HEK293 (cell line): ENCODE data around the gene UBE3B.

ENCODE experiments used
- CTCF ChIA-PET: fragments of 350-600 bp; formaldehyde crosslinking; extraction: SDS; loops from one replicate; lab custom pipeline; 2021; ENCODE audit warnings: antibody characterized with exemption; lab: Yijun Ruan, JAX
- POLR2A ChIA-PET: fragments of 300-600 bp; formaldehyde crosslinking; extraction: SDS; loops from one replicate; lab custom pipeline; 2020; ENCODE audit warnings: antibody characterized with exemption, inconsistent platforms; lab: Yijun Ruan, JAX
- H3K27ac ChIP-seq: fragments of 200-500 bp; sonication (Bioruptor generic); 2 replicates; pipeline ENCODE4 v1.5.1; 2014; ENCODE audit warnings: low read depth, low read length, control low read depth, inconsistent platforms; ENCODE audit errors: extremely low read depth
- H3K36me3 ChIP-seq, 2 experiments: fragments of 200-500 bp in 1 of 2; sonication (Bioruptor generic) in 1 of 2; 1 replicate in 1 of 2; 2 replicates in 1 of 2; pipeline ENCODE4 v1.5.1; 2014 to 2017; ENCODE audit warnings: inconsistent platforms in 2 of 2, low read length in 2 of 2; ENCODE audit not compliant: control insufficient read depth in 2 of 2, insufficient read depth in 1 of 2
- H3K4me1 ChIP-seq: fragments of 200-500 bp; sonication (Bioruptor generic); 2 replicates; pipeline ENCODE4 v1.5.1; 2014; ENCODE audit warnings: mild to moderate bottlenecking, low read length, inconsistent platforms; ENCODE audit not compliant: control insufficient read depth, insufficient read depth
- H3K4me3 ChIP-seq: 2 replicates; pipeline ENCODE4 v1.5.1; 2011; ENCODE audit warnings: low read depth, mild to moderate bottlenecking, control low read depth, low read length, moderate library complexity
- H3K9me3 ChIP-seq: fragments of 200-500 bp; sonication (Bioruptor generic); 2 replicates; pipeline ENCODE4 v1.5.1; 2014; ENCODE audit warnings: low read depth, low read length, inconsistent platforms; ENCODE audit not compliant: control insufficient read depth, insufficient read depth
- KLF10 ChIP-seq: fragments of 450-650 bp; IDR thresholded peaks from 2 replicates; pipeline ENCODE4 v1.5.1; 2018; ENCODE audit warnings: missing biosample characterization, mild to moderate bottlenecking, missing genetic modification characterization
- KLF9 ChIP-seq: fragments of 450-650 bp; formaldehyde crosslinking; IDR thresholded peaks from 2 replicates; pipeline ENCODE4 v1.5.1; 2016; ENCODE audit warnings: missing biosample characterization, missing genetic modification characterization, low read depth
- OVOL3 ChIP-seq: fragments of 450-650 bp; formaldehyde crosslinking; IDR thresholded peaks from 2 replicates; pipeline ENCODE4 v1.5.1; 2016; ENCODE audit warnings: missing biosample characterization, missing genetic modification characterization
- PRDM1 ChIP-seq: fragments of 450-650 bp; formaldehyde crosslinking; IDR thresholded peaks from 2 replicates; pipeline ENCODE4; 2016; ENCODE audit warnings: missing biosample characterization, missing genetic modification characterization
- ZBTB1 ChIP-seq: fragments of 450-650 bp; formaldehyde crosslinking; IDR thresholded peaks from 2 replicates; pipeline ENCODE4 v1.5.1; 2016; ENCODE audit warnings: missing biosample characterization, missing genetic modification characterization
- ZIC2 ChIP-seq: fragments of 450-650 bp; formaldehyde crosslinking; IDR thresholded peaks from 2 replicates; pipeline ENCODE4 v1.5.1; 2016; ENCODE audit warnings: missing biosample characterization, missing genetic modification characterization
- ZNF112 ChIP-seq: fragments of 450-650 bp; formaldehyde crosslinking; IDR thresholded peaks from 2 replicates; pipeline ENCODE4 v1.5.0; 2017; ENCODE audit warnings: missing biosample characterization, missing genetic modification characterization
- ZNF19 ChIP-seq: fragments of 450-650 bp; formaldehyde crosslinking; IDR thresholded peaks from 2 replicates; pipeline ENCODE4; 2016; ENCODE audit warnings: missing biosample characterization, missing genetic modification characterization, low read depth
- ZNF24 ChIP-seq: fragments of 450-650 bp; formaldehyde crosslinking; IDR thresholded peaks from 2 replicates; pipeline ENCODE4 v1.5.1; 2016; ENCODE audit warnings: missing biosample characterization, missing genetic modification characterization
- ZNF660 ChIP-seq: fragments of 450-650 bp; IDR thresholded peaks from 2 replicates; pipeline ENCODE4 v1.5.1; 2018; ENCODE audit warnings: missing biosample characterization, mild to moderate bottlenecking, missing genetic modification characterization
- TF ChIP-seq, protein P1 (sequence below): fragments of 450-650 bp; formaldehyde crosslinking; IDR thresholded peaks from 2 replicates; pipeline ENCODE4 v1.5.1; 2017; ENCODE audit warnings: missing biosample characterization, missing genetic modification characterization
- TF ChIP-seq, protein P2 (sequence below): fragments of 450-650 bp; formaldehyde crosslinking; IDR thresholded peaks from 2 replicates; pipeline ENCODE4 v1.5.1; 2016; ENCODE audit warnings: missing biosample characterization, missing genetic modification characterization
- TF ChIP-seq, protein P3 (sequence below): fragments of 450-650 bp; formaldehyde crosslinking; IDR thresholded peaks from 2 replicates; pipeline ENCODE4 v1.5.1; 2017; ENCODE audit warnings: missing biosample characterization, missing genetic modification characterization
- TF ChIP-seq, protein P4 (sequence below): fragments of 450-650 bp; formaldehyde crosslinking; IDR thresholded peaks from 2 replicates; pipeline ENCODE4 v1.5.1; 2016; ENCODE audit warnings: missing biosample characterization, missing genetic modification characterization
- TF ChIP-seq, protein P5 (sequence below): fragments of 450-650 bp; IDR thresholded peaks from 2 replicates; pipeline ENCODE4 v1.5.1; 2018; ENCODE audit warnings: missing biosample characterization, missing genetic modification characterization
- TF ChIP-seq, protein P6 (sequence below): fragments of 450-650 bp; formaldehyde crosslinking; conservative IDR thresholded peaks from 2 replicates; pipeline ENCODE4 v1.5.1; 2016; ENCODE audit warnings: low read depth, missing biosample characterization, missing genetic modification characterization

UBE3B gene

DNA sequence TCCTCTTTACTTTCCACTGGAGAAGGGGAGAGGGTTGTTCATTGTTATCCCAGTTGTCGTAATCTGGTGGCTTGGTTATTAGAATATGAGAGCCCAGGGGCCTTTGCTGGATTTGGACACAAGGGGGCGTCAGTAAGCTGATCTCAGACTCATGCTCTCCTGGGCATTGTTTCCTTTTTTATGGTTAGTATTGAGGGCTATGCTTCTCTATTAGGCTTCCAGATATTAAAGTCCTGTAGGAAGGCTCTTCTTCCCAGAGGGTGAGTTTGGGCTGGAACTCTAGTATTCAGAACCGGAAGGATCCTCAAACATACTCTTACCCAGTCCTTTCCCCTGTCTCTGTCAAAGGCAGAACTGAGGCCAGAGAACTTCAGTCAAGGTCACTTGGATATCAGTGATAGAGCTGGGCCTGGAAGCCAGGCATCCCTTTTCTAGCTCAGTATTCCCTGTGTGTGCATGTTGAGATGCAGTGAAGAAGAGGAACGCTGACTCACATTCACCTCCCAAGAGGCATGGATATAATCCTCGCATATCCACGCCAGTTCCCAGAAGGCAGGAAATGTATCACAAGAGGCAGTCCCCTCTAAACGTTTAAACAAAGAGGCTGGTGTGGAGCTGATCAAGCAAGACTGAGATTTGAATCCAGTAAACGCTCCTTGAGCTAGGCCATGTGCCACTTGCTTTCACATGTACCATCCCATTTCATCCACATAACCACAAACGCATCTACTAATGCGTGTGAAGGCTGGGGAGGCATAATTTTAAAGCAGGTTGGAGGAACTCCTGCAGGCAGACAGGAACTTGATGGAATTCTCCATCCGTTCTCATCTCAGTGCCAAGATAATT lies 41.6 kb downstream of the UBE3B start (continued):
- no peak for TF ChIP-seq ZNF19 (tag by site-specific recombination)
- TF ChIP-seq ZNF660 (tag by site-specific recombination), result 0 out of 2 replicates have a peak, but pooled peaks have one; percentile 9

DNA sequence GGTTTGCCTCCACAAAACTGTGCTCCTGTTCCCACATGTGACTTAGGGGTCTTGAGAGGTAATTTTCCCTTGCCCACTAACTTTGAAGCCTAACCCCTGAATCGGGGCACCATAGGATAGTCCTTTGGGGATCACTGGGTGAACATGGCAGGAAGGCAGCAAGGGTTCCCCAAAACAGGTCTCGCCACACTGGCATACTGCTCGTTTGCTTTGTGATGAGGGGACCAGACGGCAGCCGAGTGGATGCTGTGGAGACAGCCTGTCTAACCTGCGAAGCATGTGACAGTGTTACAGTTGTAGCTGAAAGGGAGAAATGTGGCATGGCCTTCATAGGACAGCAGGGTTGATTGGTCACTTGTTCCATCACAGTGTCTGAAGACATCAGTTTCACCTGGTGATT lies 42.4 kb downstream of the UBE3B start:
- ChIA-PET CTCF (interaction anchor here (0.6 to 7.2 kb wide), 11 partner anchors 10 to 1576 kb away, joined by 3 to 89 read pairs (median 5); no protein-coding TSS in a partner anchor), POLR2A (no interaction called here)
- no peaks in the 10 kb centered on the region for H3K4me1 ChIP-seq
- TF ChIP-seq PRDM1 (tag by site-specific recombination) (no peak), ZNF112 (no peak), ZBTB1 (tag by site-specific recombination) (no peak)
- H3K4me3 ChIP-seq, result no peak overlapping the region
- no peaks in the 10 kb centered on the region for H3K9me3 ChIP-seq
- peaks cover 12 to 81% of the 10 kb centered on the region in 2 experiments; a peak in 2 of 3 replicates for H3K36me3 ChIP-seq
- H3K27ac ChIP-seq, result no peak overlapping the region

DNA sequence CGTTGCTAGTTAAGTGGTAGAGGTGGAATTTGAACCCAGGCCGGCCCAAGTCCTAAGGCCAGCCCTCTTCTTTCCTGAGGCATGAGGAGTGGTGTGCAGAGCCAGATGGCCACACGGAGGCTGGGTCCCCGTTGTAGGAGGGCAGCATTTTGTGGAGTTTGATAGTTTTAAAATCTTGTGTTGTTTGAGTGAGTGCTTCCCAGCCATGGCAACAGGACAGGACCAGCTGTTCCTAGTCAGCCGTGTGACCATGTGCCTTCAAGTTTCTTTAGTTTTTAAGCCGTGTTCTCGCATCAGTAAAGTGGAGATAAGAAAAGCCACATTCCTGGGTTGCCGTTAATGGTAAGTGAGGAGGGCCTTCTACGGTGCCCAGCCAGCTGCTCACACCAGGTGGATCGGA lies 44.4 kb downstream of the UBE3B start:
- Histone ChIP-seq H3K36me3 (peaks cover 9 to 88% of the 10 kb centered on the region in 2 experiments; a peak in 2 of 3 replicates), H3K27ac (no peak overlapping the region), H3K4me3 (no peak overlapping the region), H3K9me3 (no peaks in the 10 kb centered on the region), H3K4me1 (no peaks in the 10 kb centered on the region)
- ChIA-PET POLR2A (no interaction called here), CTCF (interaction anchor here (1.5 to 7.2 kb wide), 2 partner anchors 26 to 253 kb away, joined by 4 to 89 read pairs; no protein-coding TSS in a partner anchor)
- TF ChIP-seq ZIC2 (tag by site-specific recombination) (no peak), ZNF24 (tag by site-specific recombination) (no peak), OVOL3 (no peak), KLF10 (tag by site-specific recombination) (no peak), KLF9 (tag by site-specific recombination) (no peak)
- TF ChIP-seq, protein P1, sequence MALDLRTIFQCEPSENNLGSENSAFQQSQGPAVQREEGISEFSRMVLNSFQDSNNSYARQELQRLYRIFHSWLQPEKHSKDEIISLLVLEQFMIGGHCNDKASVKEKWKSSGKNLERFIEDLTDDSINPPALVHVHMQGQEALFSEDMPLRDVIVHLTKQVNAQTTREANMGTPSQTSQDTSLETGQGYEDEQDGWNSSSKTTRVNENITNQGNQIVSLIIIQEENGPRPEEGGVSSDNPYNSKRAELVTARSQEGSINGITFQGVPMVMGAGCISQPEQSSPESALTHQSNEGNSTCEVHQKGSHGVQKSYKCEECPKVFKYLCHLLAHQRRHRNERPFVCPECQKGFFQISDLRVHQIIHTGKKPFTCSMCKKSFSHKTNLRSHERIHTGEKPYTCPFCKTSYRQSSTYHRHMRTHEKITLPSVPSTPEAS (tag by site-specific recombination), result no peak
- TF ChIP-seq, protein P2, sequence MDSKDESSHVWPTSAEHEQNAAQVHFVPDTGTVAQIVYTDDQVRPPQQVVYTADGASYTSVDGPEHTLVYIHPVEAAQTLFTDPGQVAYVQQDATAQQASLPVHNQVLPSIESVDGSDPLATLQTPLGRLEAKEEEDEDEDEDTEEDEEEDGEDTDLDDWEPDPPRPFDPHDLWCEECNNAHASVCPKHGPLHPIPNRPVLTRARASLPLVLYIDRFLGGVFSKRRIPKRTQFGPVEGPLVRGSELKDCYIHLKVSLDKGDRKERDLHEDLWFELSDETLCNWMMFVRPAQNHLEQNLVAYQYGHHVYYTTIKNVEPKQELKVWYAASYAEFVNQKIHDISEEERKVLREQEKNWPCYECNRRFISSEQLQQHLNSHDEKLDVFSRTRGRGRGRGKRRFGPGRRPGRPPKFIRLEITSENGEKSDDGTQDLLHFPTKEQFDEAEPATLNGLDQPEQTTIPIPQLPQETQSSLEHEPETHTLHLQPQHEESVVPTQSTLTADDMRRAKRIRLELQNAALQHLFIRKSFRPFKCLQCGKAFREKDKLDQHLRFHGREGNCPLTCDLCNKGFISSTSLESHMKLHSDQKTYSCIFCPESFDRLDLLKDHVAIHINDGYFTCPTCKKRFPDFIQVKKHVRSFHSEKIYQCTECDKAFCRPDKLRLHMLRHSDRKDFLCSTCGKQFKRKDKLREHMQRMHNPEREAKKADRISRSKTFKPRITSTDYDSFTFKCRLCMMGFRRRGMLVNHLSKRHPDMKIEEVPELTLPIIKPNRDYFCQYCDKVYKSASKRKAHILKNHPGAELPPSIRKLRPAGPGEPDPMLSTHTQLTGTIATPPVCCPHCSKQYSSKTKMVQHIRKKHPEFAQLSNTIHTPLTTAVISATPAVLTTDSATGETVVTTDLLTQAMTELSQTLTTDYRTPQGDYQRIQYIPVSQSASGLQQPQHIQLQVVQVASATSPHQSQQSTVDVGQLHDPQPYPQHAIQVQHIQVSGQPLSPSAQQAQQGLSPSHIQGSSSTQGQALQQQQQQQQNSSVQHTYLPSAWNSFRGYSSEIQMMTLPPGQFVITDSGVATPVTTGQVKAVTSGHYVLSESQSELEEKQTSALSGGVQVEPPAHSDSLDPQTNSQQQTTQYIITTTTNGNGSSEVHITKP (tag by site-specific recombination), result no peak
- TF ChIP-seq, protein P3, sequence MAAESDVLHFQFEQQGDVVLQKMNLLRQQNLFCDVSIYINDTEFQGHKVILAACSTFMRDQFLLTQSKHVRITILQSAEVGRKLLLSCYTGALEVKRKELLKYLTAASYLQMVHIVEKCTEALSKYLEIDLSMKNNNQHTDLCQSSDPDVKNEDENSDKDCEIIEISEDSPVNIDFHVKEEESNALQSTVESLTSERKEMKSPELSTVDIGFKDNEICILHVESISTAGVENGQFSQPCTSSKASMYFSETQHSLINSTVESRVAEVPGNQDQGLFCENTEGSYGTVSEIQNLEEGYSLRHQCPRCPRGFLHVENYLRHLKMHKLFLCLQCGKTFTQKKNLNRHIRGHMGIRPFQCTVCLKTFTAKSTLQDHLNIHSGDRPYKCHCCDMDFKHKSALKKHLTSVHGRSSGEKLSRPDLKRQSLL (tag by site-specific recombination), result no peak
- TF ChIP-seq, protein P4, sequence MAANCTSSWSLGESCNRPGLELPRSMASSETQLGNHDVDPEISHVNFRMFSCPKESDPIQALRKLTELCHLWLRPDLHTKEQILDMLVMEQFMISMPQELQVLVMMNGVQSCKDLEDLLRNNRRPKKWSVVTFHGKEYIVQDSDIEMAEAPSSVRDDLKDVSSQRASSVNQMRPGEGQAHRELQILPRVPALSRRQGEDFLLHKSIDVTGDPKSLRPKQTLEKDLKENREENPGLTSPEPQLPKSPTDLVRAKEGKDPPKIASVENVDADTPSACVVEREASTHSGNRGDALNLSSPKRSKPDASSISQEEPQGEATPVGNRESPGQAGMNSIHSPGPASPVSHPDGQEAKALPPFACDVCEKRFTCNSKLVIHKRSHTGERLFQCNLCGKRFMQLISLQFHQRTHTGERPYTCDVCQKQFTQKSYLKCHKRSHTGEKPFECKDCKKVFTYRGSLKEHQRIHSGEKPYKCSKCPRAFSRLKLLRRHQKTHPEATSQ (tag by site-specific recombination), result no peak
- TF ChIP-seq, protein P5, sequence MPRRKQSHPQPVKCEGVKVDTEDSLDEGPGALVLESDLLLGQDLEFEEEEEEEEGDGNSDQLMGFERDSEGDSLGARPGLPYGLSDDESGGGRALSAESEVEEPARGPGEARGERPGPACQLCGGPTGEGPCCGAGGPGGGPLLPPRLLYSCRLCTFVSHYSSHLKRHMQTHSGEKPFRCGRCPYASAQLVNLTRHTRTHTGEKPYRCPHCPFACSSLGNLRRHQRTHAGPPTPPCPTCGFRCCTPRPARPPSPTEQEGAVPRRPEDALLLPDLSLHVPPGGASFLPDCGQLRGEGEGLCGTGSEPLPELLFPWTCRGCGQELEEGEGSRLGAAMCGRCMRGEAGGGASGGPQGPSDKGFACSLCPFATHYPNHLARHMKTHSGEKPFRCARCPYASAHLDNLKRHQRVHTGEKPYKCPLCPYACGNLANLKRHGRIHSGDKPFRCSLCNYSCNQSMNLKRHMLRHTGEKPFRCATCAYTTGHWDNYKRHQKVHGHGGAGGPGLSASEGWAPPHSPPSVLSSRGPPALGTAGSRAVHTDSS (tag by site-specific recombination), result no peak
- TF ChIP-seq, protein P6, sequence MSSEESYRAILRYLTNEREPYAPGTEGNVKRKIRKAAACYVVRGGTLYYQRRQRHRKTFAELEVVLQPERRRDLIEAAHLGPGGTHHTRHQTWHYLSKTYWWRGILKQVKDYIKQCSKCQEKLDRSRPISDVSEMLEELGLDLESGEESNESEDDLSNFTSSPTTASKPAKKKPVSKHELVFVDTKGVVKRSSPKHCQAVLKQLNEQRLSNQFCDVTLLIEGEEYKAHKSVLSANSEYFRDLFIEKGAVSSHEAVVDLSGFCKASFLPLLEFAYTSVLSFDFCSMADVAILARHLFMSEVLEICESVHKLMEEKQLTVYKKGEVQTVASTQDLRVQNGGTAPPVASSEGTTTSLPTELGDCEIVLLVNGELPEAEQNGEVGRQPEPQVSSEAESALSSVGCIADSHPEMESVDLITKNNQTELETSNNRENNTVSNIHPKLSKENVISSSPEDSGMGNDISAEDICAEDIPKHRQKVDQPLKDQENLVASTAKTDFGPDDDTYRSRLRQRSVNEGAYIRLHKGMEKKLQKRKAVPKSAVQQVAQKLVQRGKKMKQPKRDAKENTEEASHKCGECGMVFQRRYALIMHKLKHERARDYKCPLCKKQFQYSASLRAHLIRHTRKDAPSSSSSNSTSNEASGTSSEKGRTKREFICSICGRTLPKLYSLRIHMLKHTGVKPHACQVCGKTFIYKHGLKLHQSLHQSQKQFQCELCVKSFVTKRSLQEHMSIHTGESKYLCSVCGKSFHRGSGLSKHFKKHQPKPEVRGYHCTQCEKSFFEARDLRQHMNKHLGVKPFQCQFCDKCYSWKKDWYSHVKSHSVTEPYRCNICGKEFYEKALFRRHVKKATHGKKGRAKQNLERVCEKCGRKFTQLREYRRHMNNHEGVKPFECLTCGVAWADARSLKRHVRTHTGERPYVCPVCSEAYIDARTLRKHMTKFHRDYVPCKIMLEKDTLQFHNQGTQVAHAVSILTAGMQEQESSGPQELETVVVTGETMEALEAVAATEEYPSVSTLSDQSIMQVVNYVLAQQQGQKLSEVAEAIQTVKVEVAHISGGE (tag by site-specific recombination), result no peak
